ENCODE measurements around the gene OR5K3. TPM values are rescaled to one million over a fixed set of nuclear protein-coding genes. Genes with fewer than 3 reads are reported as not detected.

Gene OR5K3
- polyA plus RNA-seq, 3 donors = not detected

DNA sequence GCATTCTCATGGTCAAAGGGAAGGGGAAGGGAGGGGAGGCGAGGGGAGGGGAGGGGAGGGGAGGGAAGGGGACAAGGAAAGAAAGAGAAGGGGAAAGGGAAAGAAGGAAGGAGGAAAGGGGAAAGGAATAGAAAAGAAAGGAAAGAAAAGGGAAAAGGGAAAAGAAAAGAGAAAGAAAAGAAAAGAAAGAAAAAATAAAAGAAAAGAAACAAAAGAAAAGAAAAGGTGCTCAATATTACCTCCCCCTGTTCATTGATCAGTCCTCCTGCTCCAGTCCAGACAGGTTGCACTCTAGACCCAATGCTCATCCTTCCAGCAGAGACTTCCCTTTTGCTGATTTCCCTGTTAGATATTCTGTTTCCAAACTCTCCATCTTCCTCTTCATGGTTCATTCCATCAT lies 18.0 kb upstream of the OR5K3 start:
- H3K9me3 Mint-ChIP-seq = peaks cover 0 to 3% (median 2%) of the 10 kb centered on the region in 7 donors
- no peaks in the 10 kb centered on the region for H3K36me3 ChIP-seq (replicated peaks in 1 of 2; ENCODE audit: control insufficient read depth in 1 of 2, insufficient read depth in 2 of 2, low read length in 2 of 2)
- no CpG with 5 or more reads among the region's 1 CpG for WGBS (ENCODE audit: insufficient coverage)
- H2AFZ ChIP-seq (ENCODE audit: insufficient read depth, low read depth, low read length, poor library complexity, severe bottlenecking) = no peak overlapping the region
- no peak overlapping the region for H3K4me2 ChIP-seq (replicated peaks; ENCODE audit: extremely low read depth, low read length, poor library complexity, severe bottlenecking)
- no peaks in the 10 kb centered on the region for H3K27me3 ChIP-seq (ENCODE audit: control insufficient read depth in 2 of 2, insufficient read depth in 2 of 2, low read length in 2 of 2)
- no peak overlapping the region for H3K27ac ChIP-seq (ENCODE audit: low read depth in 1 of 2, low read length in 2 of 2)
- H3K4me3 ChIP-seq (replicated peaks in 1 of 3; ENCODE audit: low read depth in 2 of 3, low read length in 3 of 3) = no peak overlapping the region
- no peaks in the 10 kb centered on the region for H3K9me3 ChIP-seq (replicated peaks in 1 of 2; ENCODE audit: control insufficient read depth in 1 of 2, insufficient read depth in 1 of 2, low read length in 2 of 2)
- no peaks in the 10 kb centered on the region for H3K4me1 Mint-ChIP-seq
- H3K27me3 Mint-ChIP-seq (ENCODE audit: low read depth in 3 of 3) = no peaks in the 10 kb centered on the region
- H3K9ac ChIP-seq (ENCODE audit: insufficient read depth, low read length, poor library complexity, severe bottlenecking) = no peak overlapping the region
- no peaks in the 10 kb centered on the region for H3K36me3 Mint-ChIP-seq
- no peak for DNase-seq
- H3K4me3 Mint-ChIP-seq = no peak overlapping the region
- H4K20me1 ChIP-seq (ENCODE audit: insufficient read depth, low read length) = no peaks in the 10 kb centered on the region
- no peaks in the 10 kb centered on the region for H3K79me2 ChIP-seq (ENCODE audit: insufficient read depth, low read length)
- intact Hi-C loops (cut with micrococcal nuclease) = no loop called here
- H3K27ac Mint-ChIP-seq = no peak overlapping the region
- TF ChIP-seq, protein P1, sequence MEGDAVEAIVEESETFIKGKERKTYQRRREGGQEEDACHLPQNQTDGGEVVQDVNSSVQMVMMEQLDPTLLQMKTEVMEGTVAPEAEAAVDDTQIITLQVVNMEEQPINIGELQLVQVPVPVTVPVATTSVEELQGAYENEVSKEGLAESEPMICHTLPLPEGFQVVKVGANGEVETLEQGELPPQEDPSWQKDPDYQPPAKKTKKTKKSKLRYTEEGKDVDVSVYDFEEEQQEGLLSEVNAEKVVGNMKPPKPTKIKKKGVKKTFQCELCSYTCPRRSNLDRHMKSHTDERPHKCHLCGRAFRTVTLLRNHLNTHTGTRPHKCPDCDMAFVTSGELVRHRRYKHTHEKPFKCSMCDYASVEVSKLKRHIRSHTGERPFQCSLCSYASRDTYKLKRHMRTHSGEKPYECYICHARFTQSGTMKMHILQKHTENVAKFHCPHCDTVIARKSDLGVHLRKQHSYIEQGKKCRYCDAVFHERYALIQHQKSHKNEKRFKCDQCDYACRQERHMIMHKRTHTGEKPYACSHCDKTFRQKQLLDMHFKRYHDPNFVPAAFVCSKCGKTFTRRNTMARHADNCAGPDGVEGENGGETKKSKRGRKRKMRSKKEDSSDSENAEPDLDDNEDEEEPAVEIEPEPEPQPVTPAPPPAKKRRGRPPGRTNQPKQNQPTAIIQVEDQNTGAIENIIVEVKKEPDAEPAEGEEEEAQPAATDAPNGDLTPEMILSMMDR (IDR thresholded peaks at IDR 0.05) = no peak
- no peaks in the 10 kb centered on the region for H3K4me1 ChIP-seq (ENCODE audit: control insufficient read depth in 1 of 2, insufficient read depth in 2 of 2, low read length in 2 of 2)

DNA sequence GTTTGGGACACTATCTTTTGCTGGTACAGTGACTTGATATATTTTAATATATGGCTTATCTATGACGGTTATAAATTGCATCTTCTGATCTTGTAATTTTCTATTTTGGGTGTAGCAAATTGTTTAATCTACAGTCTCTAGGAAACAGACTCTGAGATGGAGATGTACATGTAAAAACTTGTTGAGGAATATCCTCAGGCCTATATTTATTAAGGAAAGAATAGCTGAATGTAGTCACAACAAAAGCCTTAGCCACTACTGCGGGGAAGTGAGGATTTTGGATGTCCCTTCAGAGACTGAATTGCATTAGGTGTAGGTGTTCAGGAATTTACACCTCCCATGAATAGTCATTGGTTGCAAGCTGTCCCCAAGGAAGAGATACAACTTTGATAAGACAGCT lies 13.8 kb upstream of the OR5K3 start:
- Histone ChIP-seq H3K4me3 (replicated peaks in 1 of 3; ENCODE audit: low read depth in 2 of 3, low read length in 3 of 3) (no peak overlapping the region), H3K4me1 (ENCODE audit: control insufficient read depth in 1 of 2, insufficient read depth in 2 of 2, low read length in 2 of 2) (no peaks in the 10 kb centered on the region), H3K79me2 (ENCODE audit: insufficient read depth, low read length) (no peaks in the 10 kb centered on the region), H4K20me1 (ENCODE audit: insufficient read depth, low read length) (no peaks in the 10 kb centered on the region), H3K4me2 (replicated peaks; ENCODE audit: extremely low read depth, low read length, poor library complexity, severe bottlenecking) (no peak overlapping the region), H3K27ac (ENCODE audit: low read depth in 1 of 2, low read length in 2 of 2) (no peak overlapping the region), H3K9ac (ENCODE audit: insufficient read depth, low read length, poor library complexity, severe bottlenecking) (no peak overlapping the region), H3K9me3 (replicated peaks in 1 of 2; ENCODE audit: control insufficient read depth in 1 of 2, insufficient read depth in 1 of 2, low read length in 2 of 2) (no peaks in the 10 kb centered on the region), H3K27me3 (ENCODE audit: control insufficient read depth in 2 of 2, insufficient read depth in 2 of 2, low read length in 2 of 2) (no peaks in the 10 kb centered on the region), H3K36me3 (replicated peaks in 1 of 2; ENCODE audit: control insufficient read depth in 1 of 2, insufficient read depth in 2 of 2, low read length in 2 of 2) (no peaks in the 10 kb centered on the region), H2AFZ (ENCODE audit: insufficient read depth, low read depth, low read length, poor library complexity, severe bottlenecking) (no peak overlapping the region)
- intact Hi-C loops (cut with micrococcal nuclease) = no loop called here
- no peak overlapping the region for H3K27ac Mint-ChIP-seq
- H3K36me3 Mint-ChIP-seq = no peaks in the 10 kb centered on the region
- peaks cover 0 to 3% (median 1%) of the 10 kb centered on the region in 7 donors for H3K9me3 Mint-ChIP-seq
- no peak for DNase-seq
- H3K4me3 Mint-ChIP-seq = no peak overlapping the region
- WGBS (ENCODE audit: insufficient coverage) = no CpG with 5 or more reads among the region's 2 CpGs
- TF ChIP-seq, protein P1 (IDR thresholded peaks at IDR 0.05) = no peak
- no peaks in the 10 kb centered on the region for H3K27me3 Mint-ChIP-seq (ENCODE audit: low read depth in 3 of 3)
- H3K4me1 Mint-ChIP-seq = no peaks in the 10 kb centered on the region
